ENCODE data around the gene CDH24. TPM values are rescaled to one million over a fixed set of nuclear protein-coding genes. Genes with fewer than 3 reads are reported as not detected.

Gene CDH24
- total and polyA plus RNA-seq, 2 of the 13 experiments (the other 11 are each of a cell fraction or from before 2014, with no cell fraction given) = 0.69 to 0.99 TPM

DNA sequence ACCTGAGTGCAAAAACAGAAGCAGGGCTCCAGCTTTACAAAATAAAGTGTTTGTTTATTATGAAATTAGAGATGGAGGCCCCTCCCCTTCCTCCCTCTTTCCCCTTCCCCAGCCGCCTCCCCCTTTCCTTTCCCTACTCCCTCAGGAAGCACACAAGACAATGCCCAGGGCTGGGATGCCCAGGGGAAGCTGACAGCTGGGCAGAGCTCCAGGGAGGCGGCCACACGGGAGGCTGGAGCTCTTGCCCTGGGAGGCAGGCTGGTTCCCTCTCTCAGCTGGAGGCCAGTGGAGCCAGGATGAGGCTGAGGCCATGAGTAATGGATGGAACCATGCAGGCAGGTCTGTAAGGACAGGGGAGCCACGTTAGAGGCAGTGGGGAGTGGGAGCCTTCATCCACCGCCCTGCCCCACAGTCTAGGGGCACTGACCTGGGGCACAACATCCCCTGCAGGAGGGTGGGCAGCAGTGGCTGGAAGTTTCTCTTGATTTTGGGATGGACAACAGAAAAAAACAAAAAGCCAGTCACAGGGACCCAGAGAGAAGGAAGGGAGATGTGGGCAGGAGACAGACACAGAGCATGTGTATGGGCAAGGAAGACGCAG is 10.2 kb downstream of the CDH24 start (continued):
- TF ChIP-seq GLI4 (CRISPR knock-in tag; IDR thresholded peaks at IDR 0.05; ENCODE audit: borderline replicate concordance) = no peak
- TF ChIP-seq, protein P1, sequence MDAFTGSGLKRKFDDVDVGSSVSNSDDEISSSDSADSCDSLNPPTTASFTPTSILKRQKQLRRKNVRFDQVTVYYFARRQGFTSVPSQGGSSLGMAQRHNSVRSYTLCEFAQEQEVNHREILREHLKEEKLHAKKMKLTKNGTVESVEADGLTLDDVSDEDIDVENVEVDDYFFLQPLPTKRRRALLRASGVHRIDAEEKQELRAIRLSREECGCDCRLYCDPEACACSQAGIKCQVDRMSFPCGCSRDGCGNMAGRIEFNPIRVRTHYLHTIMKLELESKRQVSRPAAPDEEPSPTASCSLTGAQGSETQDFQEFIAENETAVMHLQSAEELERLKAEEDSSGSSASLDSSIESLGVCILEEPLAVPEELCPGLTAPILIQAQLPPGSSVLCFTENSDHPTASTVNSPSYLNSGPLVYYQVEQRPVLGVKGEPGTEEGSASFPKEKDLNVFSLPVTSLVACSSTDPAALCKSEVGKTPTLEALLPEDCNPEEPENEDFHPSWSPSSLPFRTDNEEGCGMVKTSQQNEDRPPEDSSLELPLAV (CRISPR knock-in tag; conservative IDR thresholded peaks at IDR 0.05; ENCODE audit: low read depth) = no peak
- no peak for TF ChIP-seq ZNF20 (CRISPR knock-in tag; IDR thresholded peaks at IDR 0.05)
- TF ChIP-seq ZFX (CRISPR knock-in tag; IDR thresholded peaks at IDR 0.05; ENCODE audit: low read depth) = 0 out of 2 replicates have a peak, but pooled peaks have one; percentile 21
- TF ChIP-seq ZNF781 (CRISPR knock-in tag; IDR thresholded peaks at IDR 0.05; ENCODE audit: borderline replicate concordance, not compliant biosample characterization) = no peak
- TF ChIP-seq, protein P2, sequence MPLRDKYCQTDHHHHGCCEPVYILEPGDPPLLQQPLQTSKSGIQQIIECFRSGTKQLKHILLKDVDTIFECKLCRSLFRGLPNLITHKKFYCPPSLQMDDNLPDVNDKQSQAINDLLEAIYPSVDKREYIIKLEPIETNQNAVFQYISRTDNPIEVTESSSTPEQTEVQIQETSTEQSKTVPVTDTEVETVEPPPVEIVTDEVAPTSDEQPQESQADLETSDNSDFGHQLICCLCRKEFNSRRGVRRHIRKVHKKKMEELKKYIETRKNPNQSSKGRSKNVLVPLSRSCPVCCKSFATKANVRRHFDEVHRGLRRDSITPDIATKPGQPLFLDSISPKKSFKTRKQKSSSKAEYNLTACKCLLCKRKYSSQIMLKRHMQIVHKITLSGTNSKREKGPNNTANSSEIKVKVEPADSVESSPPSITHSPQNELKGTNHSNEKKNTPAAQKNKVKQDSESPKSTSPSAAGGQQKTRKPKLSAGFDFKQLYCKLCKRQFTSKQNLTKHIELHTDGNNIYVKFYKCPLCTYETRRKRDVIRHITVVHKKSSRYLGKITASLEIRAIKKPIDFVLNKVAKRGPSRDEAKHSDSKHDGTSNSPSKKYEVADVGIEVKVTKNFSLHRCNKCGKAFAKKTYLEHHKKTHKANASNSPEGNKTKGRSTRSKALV (CRISPR knock-in tag; IDR thresholded peaks at IDR 0.05) = no peak
- TF ChIP-seq, protein P3, sequence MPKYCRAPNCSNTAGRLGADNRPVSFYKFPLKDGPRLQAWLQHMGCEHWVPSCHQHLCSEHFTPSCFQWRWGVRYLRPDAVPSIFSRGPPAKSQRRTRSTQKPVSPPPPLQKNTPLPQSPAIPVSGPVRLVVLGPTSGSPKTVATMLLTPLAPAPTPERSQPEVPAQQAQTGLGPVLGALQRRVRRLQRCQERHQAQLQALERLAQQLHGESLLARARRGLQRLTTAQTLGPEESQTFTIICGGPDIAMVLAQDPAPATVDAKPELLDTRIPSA (CRISPR knock-in tag; IDR thresholded peaks at IDR 0.05; ENCODE audit: borderline replicate concordance) = no peak
- no peak for TF ChIP-seq FOXK2 (IDR thresholded peaks at IDR 0.05)
- no peak for TF ChIP-seq RAD51 (IDR thresholded peaks at IDR 0.05; ENCODE audit: borderline replicate concordance)
- TF ChIP-seq, protein P4, sequence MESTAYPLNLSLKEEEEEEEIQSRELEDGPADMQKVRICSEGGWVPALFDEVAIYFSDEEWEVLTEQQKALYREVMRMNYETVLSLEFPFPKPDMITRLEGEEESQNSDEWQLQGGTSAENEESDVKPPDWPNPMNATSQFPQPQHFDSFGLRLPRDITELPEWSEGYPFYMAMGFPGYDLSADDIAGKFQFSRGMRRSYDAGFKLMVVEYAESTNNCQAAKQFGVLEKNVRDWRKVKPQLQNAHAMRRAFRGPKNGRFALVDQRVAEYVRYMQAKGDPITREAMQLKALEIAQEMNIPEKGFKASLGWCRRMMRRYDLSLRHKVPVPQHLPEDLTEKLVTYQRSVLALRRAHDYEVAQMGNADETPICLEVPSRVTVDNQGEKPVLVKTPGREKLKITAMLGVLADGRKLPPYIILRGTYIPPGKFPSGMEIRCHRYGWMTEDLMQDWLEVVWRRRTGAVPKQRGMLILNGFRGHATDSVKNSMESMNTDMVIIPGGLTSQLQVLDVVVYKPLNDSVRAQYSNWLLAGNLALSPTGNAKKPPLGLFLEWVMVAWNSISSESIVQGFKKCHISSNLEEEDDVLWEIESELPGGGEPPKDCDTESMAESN (CRISPR knock-in tag; conservative IDR thresholded peaks at IDR 0.05) = no peak
- 0 out of 2 replicates have a peak, but pooled peaks have one; percentile 28 for TF ChIP-seq ZNF552 (CRISPR knock-in tag; IDR thresholded peaks at IDR 0.05; ENCODE audit: borderline replicate concordance)
- TF ChIP-seq HES4 (CRISPR knock-in tag; IDR thresholded peaks at IDR 0.05; ENCODE audit: borderline replicate concordance) = no peak
- TF ChIP-seq MIER3 (CRISPR knock-in tag; IDR thresholded peaks at IDR 0.05; ENCODE audit: borderline replicate concordance) = no peak
- TF ChIP-seq SP5 (CRISPR knock-in tag; IDR thresholded peaks at IDR 0.05; ENCODE audit: borderline replicate concordance, low read depth) = no peak
- TF ChIP-seq, protein P5, sequence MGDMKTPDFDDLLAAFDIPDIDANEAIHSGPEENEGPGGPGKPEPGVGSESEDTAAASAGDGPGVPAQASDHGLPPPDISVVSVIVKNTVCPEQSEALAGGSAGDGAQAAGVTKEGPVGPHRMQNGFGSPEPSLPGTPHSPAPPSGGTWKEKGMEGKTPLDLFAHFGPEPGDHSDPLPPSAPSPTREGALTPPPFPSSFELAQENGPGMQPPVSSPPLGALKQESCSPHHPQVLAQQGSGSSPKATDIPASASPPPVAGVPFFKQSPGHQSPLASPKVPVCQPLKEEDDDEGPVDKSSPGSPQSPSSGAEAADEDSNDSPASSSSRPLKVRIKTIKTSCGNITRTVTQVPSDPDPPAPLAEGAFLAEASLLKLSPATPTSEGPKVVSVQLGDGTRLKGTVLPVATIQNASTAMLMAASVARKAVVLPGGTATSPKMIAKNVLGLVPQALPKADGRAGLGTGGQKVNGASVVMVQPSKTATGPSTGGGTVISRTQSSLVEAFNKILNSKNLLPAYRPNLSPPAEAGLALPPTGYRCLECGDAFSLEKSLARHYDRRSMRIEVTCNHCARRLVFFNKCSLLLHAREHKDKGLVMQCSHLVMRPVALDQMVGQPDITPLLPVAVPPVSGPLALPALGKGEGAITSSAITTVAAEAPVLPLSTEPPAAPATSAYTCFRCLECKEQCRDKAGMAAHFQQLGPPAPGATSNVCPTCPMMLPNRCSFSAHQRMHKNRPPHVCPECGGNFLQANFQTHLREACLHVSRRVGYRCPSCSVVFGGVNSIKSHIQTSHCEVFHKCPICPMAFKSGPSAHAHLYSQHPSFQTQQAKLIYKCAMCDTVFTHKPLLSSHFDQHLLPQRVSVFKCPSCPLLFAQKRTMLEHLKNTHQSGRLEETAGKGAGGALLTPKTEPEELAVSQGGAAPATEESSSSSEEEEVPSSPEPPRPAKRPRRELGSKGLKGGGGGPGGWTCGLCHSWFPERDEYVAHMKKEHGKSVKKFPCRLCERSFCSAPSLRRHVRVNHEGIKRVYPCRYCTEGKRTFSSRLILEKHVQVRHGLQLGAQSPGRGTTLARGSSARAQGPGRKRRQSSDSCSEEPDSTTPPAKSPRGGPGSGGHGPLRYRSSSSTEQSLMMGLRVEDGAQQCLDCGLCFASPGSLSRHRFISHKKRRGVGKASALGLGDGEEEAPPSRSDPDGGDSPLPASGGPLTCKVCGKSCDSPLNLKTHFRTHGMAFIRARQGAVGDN (CRISPR knock-in tag; IDR thresholded peaks at IDR 0.05) = peak; percentile 10; the same call in 1 of the 2 replicates
- no peak for TF ChIP-seq FOXA1 (IDR thresholded peaks at IDR 0.05)
- no peak for TF ChIP-seq FOXA1 (CRISPR knock-in tag; IDR thresholded peaks at IDR 0.05)
- no peak for TF ChIP-seq ZNF777 (CRISPR knock-in tag; IDR thresholded peaks at IDR 0.05)
- no peak for TF ChIP-seq ZBTB7B (CRISPR knock-in tag; IDR thresholded peaks at IDR 0.05)
- no peak for TF ChIP-seq DR1 (CRISPR knock-in tag; IDR thresholded peaks at IDR 0.05)
